SK-N-SH (cell line): Measurements from ENCODE around the gene PKN3. TPM values are rescaled to one million over a fixed set of nuclear protein-coding genes. Genes with fewer than 3 reads are reported as not detected.

Source experiments
- CTCF ChIA-PET: fragments of 300-600, 350-600 bp; formaldehyde crosslinking; extraction: SDS; loops from one replicate; lab custom pipeline; 2021; lab: Yijun Ruan, JAX
- POLR2A ChIA-PET: fragments of 350-600 bp; sonication (Branson Sonifier 250); formaldehyde crosslinking; extraction: SDS; loops from one replicate; lab custom pipeline; 2020; ENCODE audit warnings: antibody characterized with exemption, inconsistent platforms; lab: Yijun Ruan, JAX
- DNase-seq: peaks from one replicate; pipeline ENCODE4 v3.0.0; 2012
- H2AFZ ChIP-seq: fragments of 200-600 bp; sonication (generic); 2 replicates; pipeline ENCODE4 v1.8.1; 2016; ENCODE audit warnings: antibody characterized with exemption, mild to moderate bottlenecking, low read depth
- H3F3A ChIP-seq: fragments of 200-600 bp; sonication (generic); replicated peaks from 2 replicates; pipeline ENCODE3; 2016; ENCODE audit warnings: antibody characterized with exemption, mild to moderate bottlenecking; ENCODE audit not compliant: insufficient read depth
- H3K27ac ChIP-seq, 2 experiments: fragments of 200-500 bp in 1 of 2; fragments of 200-600 bp in 1 of 2; sonication (Bioruptor generic) in 1 of 2; sonication (generic), shearing (Covaris generic) in 1 of 2; 2 replicates each; pipeline versions ENCODE4 v1.5.1 to v1.6.1; 2014 to 2016; ENCODE audit warnings: low read depth in 2 of 2, inconsistent platforms in 1 of 2, low read length in 1 of 2, mild to moderate bottlenecking in 1 of 2, mixed read lengths in 1 of 2
- H3K27me3 ChIP-seq: fragments of 200-600 bp; sonication (generic), shearing (Covaris generic); 2 replicates; pipeline ENCODE4 v1.6.1; 2016; ENCODE audit warnings: mixed run types; ENCODE audit not compliant: insufficient read depth
- H3K36me3 ChIP-seq, 2 experiments: fragments of 200-500 bp in 1 of 2; fragments of 200-600 bp in 1 of 2; sonication (Bioruptor generic) in 1 of 2; sonication (generic) in 1 of 2; replicated peaks in 1 of 2; 2 replicates each; pipeline versions ENCODE3 to v1.5.1; 2014 to 2016; ENCODE audit warnings: low read length in 1 of 2, mild to moderate bottlenecking in 1 of 2; ENCODE audit not compliant: insufficient read depth in 2 of 2, control insufficient read depth in 1 of 2
- H3K4me1 ChIP-seq, 2 experiments: fragments of 200-500 bp in 1 of 2; fragments of 200-600 bp in 1 of 2; sonication (Bioruptor generic) in 1 of 2; sonication (generic), shearing (Covaris generic) in 1 of 2; 2 replicates each; pipeline versions ENCODE4 v1.5.1 to v1.6.1; 2014 to 2016; ENCODE audit warnings: low read depth in 1 of 2, low read length in 1 of 2, mixed run types in 1 of 2; ENCODE audit not compliant: insufficient read depth in 2 of 2, control insufficient read depth in 1 of 2
- H3K4me2 ChIP-seq: fragments of 200-600 bp; sonication (generic), shearing (Covaris generic); 2 replicates; pipeline ENCODE4 v1.6.1; 2017; ENCODE audit warnings: mixed run types
- H3K4me3 ChIP-seq, 2 experiments: fragments of 200-500 bp in 1 of 2; fragments of 200-600 bp in 1 of 2; sonication (Bioruptor generic) in 1 of 2; sonication (generic), shearing (Covaris generic) in 1 of 2; 2 replicates each; pipeline versions ENCODE4 v1.5.1 to v1.8.1; 2014 to 2016; ENCODE audit warnings: low read depth in 2 of 2, inconsistent platforms in 1 of 2, low read length in 1 of 2, mild to moderate bottlenecking in 1 of 2, mixed read lengths in 1 of 2, moderate library complexity in 1 of 2
- H3K79me2 ChIP-seq: fragments of 200-600 bp; sonication (generic); 2 replicates; pipeline ENCODE4 v1.8.1; 2017; ENCODE audit warnings: mild to moderate bottlenecking; ENCODE audit not compliant: insufficient read depth
- H3K9ac ChIP-seq: fragments of 200-600 bp; sonication (generic); 2 replicates; pipeline ENCODE4 v1.6.1; 2017; ENCODE audit warnings: mixed run types
- H3K9me2 ChIP-seq: fragments of 200-600 bp; sonication (generic); 2 replicates; pipeline ENCODE4 v1.6.1; 2017; ENCODE audit warnings: mixed run types
- H3K9me3 ChIP-seq: fragments of 200-600 bp; sonication (generic); 2 replicates; pipeline ENCODE4 v1.6.1; 2017; ENCODE audit warnings: mixed run types, mild to moderate bottlenecking, moderate library complexity
- H4K20me1 ChIP-seq: fragments of 200-600 bp; sonication (generic); 2 replicates; pipeline ENCODE4 v1.6.1; 2017; ENCODE audit warnings: mild to moderate bottlenecking, mixed run types; ENCODE audit not compliant: insufficient read depth
- GABPA ChIP-seq: IDR thresholded peaks from 2 replicates; pipeline ENCODE4 v1.4.0; 2012; ENCODE audit warnings: low read depth, mild to moderate bottlenecking
- MEF2A ChIP-seq: IDR thresholded peaks from 2 replicates; pipeline ENCODE4 v1.4.0; 2012; ENCODE audit warnings: low read depth, borderline replicate concordance
- NRF1 ChIP-seq: IDR thresholded peaks from 2 replicates; pipeline ENCODE4 v1.6.1; 2012; ENCODE audit warnings: low read depth, mild to moderate bottlenecking, low read length
- PBX3 ChIP-seq: IDR thresholded peaks from 2 replicates; pipeline ENCODE4; 2012
- RXRA ChIP-seq: IDR thresholded peaks from 2 replicates; pipeline ENCODE4 v1.4.0; 2012; ENCODE audit warnings: low read depth, mild to moderate bottlenecking, borderline replicate concordance
- WGBS: methylation state at CpG from one replicate; pipeline ENCODE4 v1.1.6; 2017; ENCODE audit warnings: low lambda C conversion rate; 5-methylcytosine and 5-hydroxymethylcytosine counted together
- polyA plus RNA-seq, 3 experiments: library from polyadenylated mRNA; depleted of rRNA; stranded (reverse); fragments of >200 nt; gene quantifications; 2 replicates each; pipeline ENCODE4 v1.2.3, GENCODE V29; 2012
- small RNA-seq, 7 experiments: library from RNA; depleted of rRNA; stranded (forward); fragments of <200 nt; gene quantifications; one replicate each; pipeline ENCODE3, GENCODE V24; 2012
- TF ChIP-seq, protein P1 (sequence below): fragments of 200-600 bp; sonication (generic); IDR thresholded peaks from 2 replicates; pipeline ENCODE4 v1.6.1; 2017; ENCODE audit warnings: antibody characterized with exemption, mild to moderate bottlenecking, moderate library complexity

PKN3 gene
- polyA plus RNA-seq, 1 of the 3 experiments (the other 2 are of a cell fraction), result 7.8 TPM

GRCh38 chr9:128768606-128769005 is 66.3 kb downstream of the PKN3 start:
- H3F3A ChIP-seq, result peaks cover 11% of the 10 kb centered on the region
- H3K27ac ChIP-seq, result no peak overlapping the region
- POLR2A ChIA-PET, result interaction anchor here (0.6 kb wide), 1 partner anchor 130 kb away, joined by 5 read pairs; no protein-coding TSS in a partner anchor
- no peaks in the 10 kb centered on the region for H4K20me1 ChIP-seq
- H3K9ac ChIP-seq, result no peak overlapping the region
- TF ChIP-seq NRF1, result no peak
- no peak for TF ChIP-seq PBX3
- no peak for TF ChIP-seq GABPA
- TF ChIP-seq, protein P1, sequence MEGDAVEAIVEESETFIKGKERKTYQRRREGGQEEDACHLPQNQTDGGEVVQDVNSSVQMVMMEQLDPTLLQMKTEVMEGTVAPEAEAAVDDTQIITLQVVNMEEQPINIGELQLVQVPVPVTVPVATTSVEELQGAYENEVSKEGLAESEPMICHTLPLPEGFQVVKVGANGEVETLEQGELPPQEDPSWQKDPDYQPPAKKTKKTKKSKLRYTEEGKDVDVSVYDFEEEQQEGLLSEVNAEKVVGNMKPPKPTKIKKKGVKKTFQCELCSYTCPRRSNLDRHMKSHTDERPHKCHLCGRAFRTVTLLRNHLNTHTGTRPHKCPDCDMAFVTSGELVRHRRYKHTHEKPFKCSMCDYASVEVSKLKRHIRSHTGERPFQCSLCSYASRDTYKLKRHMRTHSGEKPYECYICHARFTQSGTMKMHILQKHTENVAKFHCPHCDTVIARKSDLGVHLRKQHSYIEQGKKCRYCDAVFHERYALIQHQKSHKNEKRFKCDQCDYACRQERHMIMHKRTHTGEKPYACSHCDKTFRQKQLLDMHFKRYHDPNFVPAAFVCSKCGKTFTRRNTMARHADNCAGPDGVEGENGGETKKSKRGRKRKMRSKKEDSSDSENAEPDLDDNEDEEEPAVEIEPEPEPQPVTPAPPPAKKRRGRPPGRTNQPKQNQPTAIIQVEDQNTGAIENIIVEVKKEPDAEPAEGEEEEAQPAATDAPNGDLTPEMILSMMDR, result no peak
- no peak for TF ChIP-seq RXRA
- TF ChIP-seq MEF2A, result no peak
- H3K79me2 ChIP-seq, result peaks cover 30% of the 10 kb centered on the region
- no peaks in the 10 kb centered on the region for H3K9me3 ChIP-seq
- CTCF ChIA-PET, result interaction anchor here (1.9 kb wide), 1 partner anchor 35 kb away, joined by 9 read pairs; no protein-coding TSS in a partner anchor
- DNase-seq, result no peak
- H3K36me3 ChIP-seq, result peaks cover 0 to 5% of the 10 kb centered on the region in 2 experiments
- no peaks in the 10 kb centered on the region for H3K27me3 ChIP-seq
- no peak overlapping the region for H2AFZ ChIP-seq
- 91% methylated on average over 6 of the region's 6 CpGs for WGBS
- H3K4me2 ChIP-seq, result no peak overlapping the region
- no peaks in the 10 kb centered on the region for H3K9me2 ChIP-seq
- H3K4me1 ChIP-seq, result peaks cover 0 to 7% of the 10 kb centered on the region in 2 experiments; a peak in 1 of 4 replicates
- no peak overlapping the region for H3K4me3 ChIP-seq

Small RNA genes lying within 50 kb of the gene (small RNA-seq; reads per million reads assigned to genes)
- gene RF00017 (0 reads per million in 7 experiments), gene RN7SL560P (0 reads per million in 7 experiments)

Other genes starting within 250 kb of the PKN3 start
- gene ODF2, start 246.5 kb upstream of the PKN3 start, polyA plus RNA-seq (2012; rRNA removed), result 32.7 and 35.7 TPM in 2 replicates
- 13.8 and 15.9 TPM in 2 replicates for gene GLE1, start 197.8 kb upstream of the PKN3 start, polyA plus RNA-seq (2012; rRNA removed)
- gene SPTAN1, start 149.9 kb upstream of the PKN3 start, polyA plus RNA-seq (2012; rRNA removed), result 142 and 177 TPM in 2 replicates
- gene DYNC2I2, start 45.7 kb upstream of the PKN3 start, polyA plus RNA-seq (2012; rRNA removed), result 57.2 and 73.7 TPM in 2 replicates
- gene SET, start 13.3 kb upstream of the PKN3 start, polyA plus RNA-seq (2012; rRNA removed), result 64.6 and 79.5 TPM in 2 replicates
- 36.6 and 51.3 TPM in 2 replicates for gene ZDHHC12, start 21.6 kb downstream of the PKN3 start, polyA plus RNA-seq (2012; rRNA removed)
- gene ZER1, start 69.4 kb downstream of the PKN3 start, polyA plus RNA-seq (2012; rRNA removed), result 25.4 and 30.9 TPM in 2 replicates
- gene TBC1D13, start 84.8 kb downstream of the PKN3 start, polyA plus RNA-seq (2012; rRNA removed), result 19.1 and 19.7 TPM in 2 replicates
- gene ENDOG, start 116.0 kb downstream of the PKN3 start, polyA plus RNA-seq (2012; rRNA removed), result 22.2 and 26.6 TPM in 2 replicates
- gene SPOUT1, start 127.3 kb downstream of the PKN3 start, polyA plus RNA-seq (2012; rRNA removed), result 43.5 and 44.2 TPM in 2 replicates
- 9.4 and 13.3 TPM in 2 replicates for gene KYAT1, start 179.4 kb downstream of the PKN3 start, polyA plus RNA-seq (2012; rRNA removed)
- 28.6 and 30.4 TPM in 2 replicates for gene LRRC8A, start 179.6 kb downstream of the PKN3 start, polyA plus RNA-seq (2012; rRNA removed)
- 0.19 TPM in 1 of 2 replicates, not detected in the other for gene PHYHD1, start 218.5 kb downstream of the PKN3 start, polyA plus RNA-seq (2012; rRNA removed)
- 23.1 and 31.7 TPM in 2 replicates for gene DOLK, start 245.1 kb downstream of the PKN3 start, polyA plus RNA-seq (2012; rRNA removed)
- 41.5 and 49.5 TPM in 2 replicates for gene NUP188, start 245.2 kb downstream of the PKN3 start, polyA plus RNA-seq (2012; rRNA removed)